ENCODE results near the gene KCNIP1.

DNA sequence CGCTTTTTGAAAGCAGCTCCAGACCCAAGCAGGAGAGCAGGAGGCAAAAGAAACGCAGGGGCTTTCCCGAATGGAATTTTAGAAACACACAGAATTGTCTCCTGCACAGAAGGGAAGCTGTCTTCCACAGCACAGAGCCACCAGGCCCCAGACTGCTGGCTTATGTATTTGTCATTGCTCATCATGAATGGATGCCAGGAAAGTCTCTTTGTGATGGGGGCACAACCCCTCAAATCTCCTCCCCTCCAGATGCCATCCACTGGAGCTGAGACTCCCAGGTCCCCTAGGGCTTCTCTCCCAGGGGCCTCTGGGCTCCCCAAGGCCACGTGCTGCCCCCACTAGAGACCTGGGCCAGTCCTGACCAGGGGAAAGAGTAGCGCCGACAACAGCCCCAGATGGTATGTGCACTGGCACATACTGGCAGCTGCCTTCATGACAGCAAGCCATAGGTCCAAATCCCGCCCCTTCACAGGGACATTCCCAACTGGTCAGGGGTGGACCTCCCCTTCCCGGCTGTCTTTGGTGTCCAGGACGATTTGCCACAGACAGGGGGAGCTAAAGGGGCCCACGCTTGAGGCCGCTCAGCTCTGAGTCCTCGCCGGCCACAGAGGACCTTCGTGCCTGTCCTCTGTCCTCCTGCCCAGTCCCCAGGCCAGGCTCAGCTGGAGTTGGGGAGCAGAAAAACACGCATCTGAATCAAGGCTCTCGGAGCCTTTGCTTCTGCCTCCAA is 127.8 kb downstream of the KCNIP1 start:
- no peak for TF ChIP-seq EZH2 (IDR thresholded peaks at IDR 0.05; ENCODE audit: low read length, unreplicated experiment)
- TF ChIP-seq, protein P1, sequence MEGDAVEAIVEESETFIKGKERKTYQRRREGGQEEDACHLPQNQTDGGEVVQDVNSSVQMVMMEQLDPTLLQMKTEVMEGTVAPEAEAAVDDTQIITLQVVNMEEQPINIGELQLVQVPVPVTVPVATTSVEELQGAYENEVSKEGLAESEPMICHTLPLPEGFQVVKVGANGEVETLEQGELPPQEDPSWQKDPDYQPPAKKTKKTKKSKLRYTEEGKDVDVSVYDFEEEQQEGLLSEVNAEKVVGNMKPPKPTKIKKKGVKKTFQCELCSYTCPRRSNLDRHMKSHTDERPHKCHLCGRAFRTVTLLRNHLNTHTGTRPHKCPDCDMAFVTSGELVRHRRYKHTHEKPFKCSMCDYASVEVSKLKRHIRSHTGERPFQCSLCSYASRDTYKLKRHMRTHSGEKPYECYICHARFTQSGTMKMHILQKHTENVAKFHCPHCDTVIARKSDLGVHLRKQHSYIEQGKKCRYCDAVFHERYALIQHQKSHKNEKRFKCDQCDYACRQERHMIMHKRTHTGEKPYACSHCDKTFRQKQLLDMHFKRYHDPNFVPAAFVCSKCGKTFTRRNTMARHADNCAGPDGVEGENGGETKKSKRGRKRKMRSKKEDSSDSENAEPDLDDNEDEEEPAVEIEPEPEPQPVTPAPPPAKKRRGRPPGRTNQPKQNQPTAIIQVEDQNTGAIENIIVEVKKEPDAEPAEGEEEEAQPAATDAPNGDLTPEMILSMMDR (conservative IDR thresholded peaks at IDR 0.05; ENCODE audit: low read depth, low read length): peak; percentile 26; the same call in 1 of the 2 replicates

Measured in PC-3 (cell line).